ENCODE measurements around the gene NDUFS5. TPM values are rescaled to one million over a fixed set of nuclear protein-coding genes. Genes with fewer than 3 reads are reported as not detected.
"Not testable (repeated sequence)": the region's sequence is repeated elsewhere in the genome, so short reads cannot be mapped to it uniquely, and the experiment has no call there.

Gene NDUFS5
- total RNA-seq, 8 experiments from 2014 or later: 363 to 848 (median 611) TPM

DNA sequence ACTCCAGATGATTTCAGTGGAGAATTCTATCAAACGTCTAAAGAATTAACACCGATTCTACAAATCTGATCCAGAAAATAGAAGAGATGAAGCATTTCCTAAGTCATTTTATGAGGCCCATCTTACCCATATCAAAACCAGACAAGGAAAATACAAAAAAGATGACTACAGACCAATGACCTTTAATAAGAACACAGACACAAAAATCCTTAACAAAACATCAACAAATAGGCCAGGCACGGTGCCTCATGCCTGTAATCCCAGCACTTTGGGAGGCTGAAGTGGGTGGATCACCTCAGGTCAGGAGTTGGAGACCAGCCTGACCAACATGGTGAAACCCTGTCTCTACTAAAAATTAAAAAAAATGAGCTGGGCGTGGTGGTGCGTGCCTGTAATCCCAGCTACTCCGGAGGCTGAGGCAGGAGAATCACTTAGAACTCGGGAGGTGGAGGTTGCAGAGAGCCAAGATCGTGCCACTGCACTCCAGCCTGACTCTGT is 29.1 kb downstream of the NDUFS5 start:
- ATAC-seq (replicated peaks in 6 of 8); H3K4me1 ChIP-seq (replicated peaks in 1 of 2); in situ Hi-C loops (cut with MboI; ENCODE audit: low pct_unique_long_range_greater_than_20kb in 2 of 9, low sequenced_read_pairs in 9 of 9, unreplicated experiment in 9 of 9); H3K4me3 ChIP-seq; H3K27ac ChIP-seq: not testable (repeated sequence)
- WGBS, 10 experiments: 42 to 100% (median 91%) methylated on average over 2 to 8 of the region's 8 CpGs; no CpG with 5 or more reads in 1 of the 10 experiments

- H3K4me3 ChIP-seq; ATAC-seq (replicated peaks in 6 of 8); H3K27ac ChIP-seq; H3K4me1 ChIP-seq (replicated peaks in 1 of 2); in situ Hi-C loops (cut with MboI; ENCODE audit: low pct_unique_long_range_greater_than_20kb in 2 of 9, low sequenced_read_pairs in 9 of 9, unreplicated experiment in 9 of 9): not testable (repeated sequence)
- 70 to 100% (median 97%) methylated on average over 2 to 7 of the region's 7 CpGs; no CpG with 5 or more reads in 4 of the 10 experiments for WGBS, 10 experiments
Observed at GRCh38 chr1:39061516-39061915, 35.4 kb downstream of the NDUFS5 start.

GRCh38 chr1:39061951-39062350 is 35.8 kb downstream of the NDUFS5 start:
- Histone ChIP-seq H3K4me1 (replicated peaks in 1 of 2) (no peaks in the 10 kb centered on the region), H3K4me3 (no peak overlapping the region), H3K27ac (no peak overlapping the region)
- WGBS, 10 experiments: 40 to 97% (median 93%) methylated on average over 1 to 4 of the region's 4 CpGs; no CpG with 5 or more reads in 1 of the 10 experiments
- in situ Hi-C loops (cut with MboI; ENCODE audit: low pct_unique_long_range_greater_than_20kb in 2 of 9, low sequenced_read_pairs in 9 of 9, unreplicated experiment in 9 of 9): no loop called here
- ATAC-seq (replicated peaks in 6 of 8): no peak

GRCh38 chr1:39063191-39063590 is 37.0 kb downstream of the NDUFS5 start:
- no peak overlapping the region for H3K4me3 ChIP-seq
- in situ Hi-C loops (cut with MboI; ENCODE audit: low pct_unique_long_range_greater_than_20kb in 2 of 9, low sequenced_read_pairs in 9 of 9, unreplicated experiment in 9 of 9): no loop called here
- no peak for ATAC-seq (replicated peaks in 6 of 8)

DNA sequence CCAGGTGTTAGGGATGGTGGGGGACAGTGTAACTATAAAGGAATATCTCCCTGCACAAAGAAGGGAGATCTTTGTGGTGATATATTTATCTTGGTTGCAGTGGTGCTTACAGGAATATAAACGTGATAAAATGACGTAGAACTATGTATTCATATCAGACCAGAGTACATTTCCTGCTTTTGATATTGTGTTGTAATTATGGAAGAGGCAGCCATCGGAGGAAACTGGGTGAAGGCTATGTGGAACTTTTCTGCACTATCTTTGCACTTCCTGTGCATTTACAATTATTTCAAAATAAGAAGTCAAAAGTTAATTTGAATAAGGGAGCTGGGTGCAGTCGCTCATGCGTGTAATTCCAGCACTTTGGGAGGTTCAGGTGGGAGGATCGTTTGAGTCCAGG is 37.6 kb downstream of the NDUFS5 start:
- no peak for ATAC-seq (replicated peaks in 6 of 8)
- H3K4me1 ChIP-seq (replicated peaks in 1 of 2): no peaks in the 10 kb centered on the region
- 38 to 92% (median 86%) methylated on average over 2 to 6 of the region's 6 CpGs; no CpG with 5 or more reads in 1 of the 10 experiments for WGBS, 10 experiments
- no peak overlapping the region for H3K4me3 ChIP-seq
- in situ Hi-C loops (cut with MboI; ENCODE audit: low pct_unique_long_range_greater_than_20kb in 2 of 9, low sequenced_read_pairs in 9 of 9, unreplicated experiment in 9 of 9): no loop called here
- H3K27ac ChIP-seq: no peak overlapping the region

More at GRCh38 chr1:39063191-39063590, 37.0 kb downstream of the NDUFS5 start:
- no peak overlapping the region for H3K27ac ChIP-seq
- WGBS, 10 experiments: 69 to 100% (median 76%) methylated on average over 1 to 7 of the region's 7 CpGs; no CpG with 5 or more reads in 3 of the 10 experiments
- no peaks in the 10 kb centered on the region for H3K4me1 ChIP-seq (replicated peaks in 1 of 2)

DNA sequence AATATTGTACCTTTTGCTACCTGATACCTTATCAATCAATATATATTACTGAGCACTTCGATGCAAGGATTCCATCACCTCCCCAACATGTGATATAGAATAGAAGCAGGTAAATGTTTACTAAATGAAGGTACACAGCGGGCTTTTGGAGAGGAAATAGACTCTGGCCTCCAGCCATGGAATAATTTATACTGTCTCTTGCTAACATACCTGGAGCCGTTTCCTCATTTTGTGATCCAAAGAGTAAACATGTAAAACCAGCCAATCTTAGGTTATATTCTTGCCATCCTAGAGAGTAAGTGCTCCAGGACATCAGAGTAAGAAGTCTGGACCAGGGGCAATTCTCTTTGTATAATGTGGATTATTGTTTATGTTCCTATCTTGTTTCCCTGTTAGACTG is 39.4 kb downstream of the NDUFS5 start:
- Histone ChIP-seq H3K27ac (no peak overlapping the region), H3K4me1 (replicated peaks in 1 of 2) (no peaks in the 10 kb centered on the region), H3K4me3 (no peak overlapping the region)
- 36 to 97% (median 89%) methylated on average over 2 to 3 of the region's 3 CpGs; no CpG with 5 or more reads in 3 of the 10 experiments for WGBS, 10 experiments
- in situ Hi-C loops (cut with MboI; ENCODE audit: low pct_unique_long_range_greater_than_20kb in 2 of 9, low sequenced_read_pairs in 9 of 9, unreplicated experiment in 9 of 9): no loop called here
- ATAC-seq (replicated peaks in 6 of 8): no peak

DNA sequence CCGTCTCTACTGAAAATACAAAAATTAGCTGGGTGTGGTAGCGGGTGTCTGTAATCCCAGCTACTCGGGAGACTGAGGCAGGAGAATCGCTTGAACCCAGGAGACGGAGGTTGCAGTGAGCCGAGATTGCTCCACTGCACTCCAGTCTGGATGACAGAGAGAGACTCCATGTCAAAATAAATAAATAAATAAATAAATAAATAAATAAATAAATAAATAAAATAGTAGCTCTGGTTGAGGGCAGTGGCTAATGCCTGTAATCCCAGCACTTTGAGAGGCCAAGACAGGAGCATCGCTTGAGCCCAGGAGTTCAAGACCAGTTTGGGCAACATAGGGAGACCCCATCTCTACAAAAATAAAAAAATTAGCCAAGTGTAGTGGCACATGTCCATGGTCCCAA is 42.1 kb downstream of the NDUFS5 start:
- ATAC-seq (replicated peaks in 6 of 8); H3K27ac ChIP-seq; H3K4me3 ChIP-seq; H3K4me1 ChIP-seq (replicated peaks in 1 of 2); in situ Hi-C loops (cut with MboI; ENCODE audit: low pct_unique_long_range_greater_than_20kb in 2 of 9, low sequenced_read_pairs in 9 of 9, unreplicated experiment in 9 of 9): not testable (repeated sequence)
- 70 to 100% (median 98%) methylated on average over 1 to 7 of the region's 7 CpGs; no CpG with 5 or more reads in 1 of the 10 experiments for WGBS, 10 experiments

DNA sequence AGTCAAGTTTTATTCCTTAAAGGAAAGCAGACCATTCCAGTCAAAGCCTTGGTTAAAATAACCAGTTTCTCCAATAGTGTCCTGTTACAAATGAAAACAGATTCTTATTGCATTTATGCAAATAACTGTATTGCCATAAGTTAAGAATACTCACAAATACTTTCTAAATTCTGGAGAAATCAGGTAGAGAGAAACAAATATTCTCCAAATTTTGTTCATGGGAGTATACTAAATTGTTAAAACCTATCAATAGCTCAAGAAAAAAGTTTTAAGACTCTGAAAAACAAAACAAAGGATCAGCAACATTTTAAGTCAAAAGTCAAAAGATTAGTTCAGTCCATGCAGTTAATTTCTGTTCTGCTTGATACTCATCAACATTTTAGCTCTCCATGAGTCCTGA is 45.4 kb downstream of the NDUFS5 start:
- H3K27ac ChIP-seq; ATAC-seq (replicated peaks in 6 of 8); H3K4me1 ChIP-seq (replicated peaks in 1 of 2); in situ Hi-C loops (cut with MboI; ENCODE audit: low pct_unique_long_range_greater_than_20kb in 2 of 9, low sequenced_read_pairs in 9 of 9, unreplicated experiment in 9 of 9); H3K4me3 ChIP-seq: not testable (repeated sequence)

- ATAC-seq (replicated peaks in 6 of 8): no peak
- 62 to 88% (median 77%) methylated on average over 1 to 10 of the region's 13 CpGs; no CpG with 5 or more reads in 3 of the 10 experiments for WGBS, 10 experiments
Observed at GRCh38 chr1:39076127-39076798, 50.1 kb downstream of the NDUFS5 start.

GRCh38 chr1:39076799-39077148 is 50.6 kb downstream of the NDUFS5 start:
- peaks cover 3 to 11% of the 10 kb centered on the region in 2 donors for H3K4me1 ChIP-seq (replicated peaks in 1 of 2)
- no peak overlapping the region for H3K4me3 ChIP-seq
- 100% methylated on average over 1 to 2 of the region's 2 CpGs; no CpG with 5 or more reads in 8 of the 10 experiments for WGBS, 10 experiments
- in situ Hi-C loops (cut with MboI; ENCODE audit: low pct_unique_long_range_greater_than_20kb in 2 of 9, low sequenced_read_pairs in 9 of 9, unreplicated experiment in 9 of 9): loop anchor here in 1 of 9 experiments (25.0 kb wide), 2 partner anchors 311 to 461 kb away; no protein-coding TSS in a partner anchor
- no peak for ATAC-seq (replicated peaks in 6 of 8)
- no peak overlapping the region for H3K27ac ChIP-seq

More at GRCh38 chr1:39076127-39076798, 50.1 kb downstream of the NDUFS5 start:
- no peak overlapping the region for H3K27ac ChIP-seq
- peaks cover 3 to 11% of the 10 kb centered on the region in 2 donors for H3K4me1 ChIP-seq (replicated peaks in 1 of 2)
- in situ Hi-C loops (cut with MboI; ENCODE audit: low pct_unique_long_range_greater_than_20kb in 2 of 9, low sequenced_read_pairs in 9 of 9, unreplicated experiment in 9 of 9): loop anchor here in 1 of 9 experiments (25.0 kb wide), 2 partner anchors 311 to 461 kb away; no protein-coding TSS in a partner anchor
- no peak overlapping the region for H3K4me3 ChIP-seq

- ATAC-seq (replicated peaks in 6 of 8): peak in 1 of 8 experiments; percentile 1
- peak overlapping the region; percentile 89 to 92 for H3K27ac ChIP-seq
Observed at GRCh38 chr1:39080269-39080826, 54.2 kb downstream of the NDUFS5 start.

GRCh38 chr1:39080831-39081270 is 54.7 kb downstream of the NDUFS5 start:
- WGBS, 10 experiments: 11 to 12% methylated on average over 5 to 7 of the region's 35 CpGs; no CpG with 5 or more reads in 8 of the 10 experiments
- peak; percentile 12 to 71 (median 51) for ATAC-seq (replicated peaks in 6 of 8)
- peak overlapping the region; percentile 63 to 92 (median 74) for H3K4me3 ChIP-seq
- peaks cover 16 to 22% of the 10 kb centered on the region in 2 donors for H3K4me1 ChIP-seq (replicated peaks in 1 of 2)
- H3K27ac ChIP-seq: peak overlapping the region; percentile 89 to 92
- in situ Hi-C loops (cut with MboI; ENCODE audit: low pct_unique_long_range_greater_than_20kb in 2 of 9, low sequenced_read_pairs in 9 of 9, unreplicated experiment in 9 of 9): loop anchor here in 1 of 9 experiments (25.0 kb wide), 2 partner anchors 306 to 456 kb away; no protein-coding TSS in a partner anchor

More at GRCh38 chr1:39080269-39080826, 54.2 kb downstream of the NDUFS5 start:
- Histone ChIP-seq H3K4me3 (peak overlapping the region; percentile 63 to 92 (median 74)), H3K4me1 (replicated peaks in 1 of 2) (peaks cover 16 to 22% of the 10 kb centered on the region in 2 donors)
- 25 to 90% (median 67%) methylated on average over 1 to 10 of the region's 12 CpGs; no CpG with 5 or more reads in 1 of the 10 experiments for WGBS, 10 experiments
- in situ Hi-C loops (cut with MboI; ENCODE audit: low pct_unique_long_range_greater_than_20kb in 2 of 9, low sequenced_read_pairs in 9 of 9, unreplicated experiment in 9 of 9): loop anchor here in 1 of 9 experiments (25.0 kb wide), 2 partner anchors 307 to 457 kb away; no protein-coding TSS in a partner anchor

Measured in motor neuron (in vitro differentiated cells).